HG03558 (cell line): Measurements from ENCODE around the gene MBP.
"Not testable (repeated sequence)": the region's sequence is repeated elsewhere in the genome, so short reads cannot be mapped to it uniquely, and the experiment has no call there.

Experiments
- ATAC-seq: cut with Tn5 transposase; IDR thresholded peaks from one replicate; pipeline ENCODE4 v1.9.1; 2021; ENCODE audit warnings: moderate number of reproducible peaks; ENCODE audit not compliant: unreplicated experiment; ENCODE audit errors: extremely low read depth

MBP gene

DNA sequence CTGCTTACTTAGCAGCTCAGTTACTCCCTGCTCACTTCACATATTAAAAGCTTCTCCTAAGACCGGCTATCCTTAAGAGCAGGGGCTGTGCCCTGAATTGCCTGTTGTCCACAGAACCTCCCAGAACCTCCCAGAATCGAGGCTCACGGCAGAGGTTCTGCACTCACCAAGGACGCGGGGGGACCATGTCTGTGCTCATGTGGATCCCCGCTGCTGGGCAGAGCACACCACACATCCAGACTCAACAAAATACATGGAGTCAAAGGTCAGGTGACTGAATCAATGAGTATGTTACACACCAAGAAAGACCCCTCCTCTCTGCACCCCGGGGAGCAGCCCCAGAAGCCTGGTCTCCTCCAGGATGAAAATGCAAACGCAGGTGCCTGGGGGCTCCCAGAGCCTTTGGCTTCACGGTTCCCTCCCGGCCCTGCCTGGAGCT, 149.0 kb downstream of the MBP start:
- no peak for ATAC-seq

DNA sequence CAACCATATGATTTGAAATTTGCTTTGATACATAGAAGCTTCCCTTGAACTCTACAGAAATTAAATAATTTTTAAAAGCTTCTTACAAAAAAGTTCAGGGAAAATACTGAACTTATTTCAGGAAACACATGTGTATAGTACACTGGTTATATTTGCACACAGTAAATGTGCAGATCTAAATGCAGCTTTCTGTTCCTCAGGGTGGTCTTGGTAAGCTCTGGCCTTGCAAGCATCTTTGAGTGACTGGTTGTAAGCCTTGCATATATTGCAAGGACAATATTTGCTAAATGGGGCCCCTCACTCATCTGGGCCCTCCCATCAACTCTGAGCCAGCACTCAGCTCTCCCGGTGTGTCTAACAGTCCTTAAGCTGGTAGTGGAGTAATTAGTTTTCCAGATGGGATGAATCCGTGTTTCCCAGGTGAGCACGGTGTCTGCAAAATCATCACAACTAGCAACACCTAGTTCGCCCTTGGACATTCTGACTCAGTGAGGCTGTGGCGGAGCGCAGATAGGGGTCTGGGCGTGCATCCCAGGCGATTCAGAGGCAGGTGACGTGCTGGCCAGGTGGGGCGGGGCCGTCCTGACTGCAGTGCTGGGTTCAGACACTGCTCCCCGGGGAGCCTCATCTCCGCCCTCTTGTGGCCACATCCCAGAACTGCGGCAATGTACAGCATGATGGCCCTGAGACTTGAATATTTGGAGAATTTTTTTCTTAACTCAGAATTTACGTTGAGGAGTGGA, 149.6 kb downstream of the MBP start:
- ATAC-seq = peak; percentile 52

DNA sequence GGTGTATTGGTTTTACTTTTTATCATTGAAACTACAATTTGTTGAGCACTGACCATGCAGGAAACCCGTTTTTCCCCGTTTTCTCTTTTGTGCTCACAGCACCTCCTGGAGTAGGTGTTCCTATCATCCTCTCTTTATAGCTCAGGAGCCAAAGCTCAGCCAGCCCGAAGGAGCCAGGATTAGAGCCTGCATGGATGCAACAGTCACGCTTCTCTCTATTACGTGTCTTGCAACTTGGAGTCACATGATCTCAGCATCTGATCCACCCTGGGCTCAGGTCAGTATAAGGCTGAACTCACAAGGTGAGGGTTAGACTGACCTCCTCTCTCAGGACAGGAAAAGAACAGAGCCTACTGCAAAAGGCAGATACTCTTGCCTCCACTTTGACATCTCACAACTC, 150.5 kb downstream of the MBP start:
- ATAC-seq = no peak

DNA sequence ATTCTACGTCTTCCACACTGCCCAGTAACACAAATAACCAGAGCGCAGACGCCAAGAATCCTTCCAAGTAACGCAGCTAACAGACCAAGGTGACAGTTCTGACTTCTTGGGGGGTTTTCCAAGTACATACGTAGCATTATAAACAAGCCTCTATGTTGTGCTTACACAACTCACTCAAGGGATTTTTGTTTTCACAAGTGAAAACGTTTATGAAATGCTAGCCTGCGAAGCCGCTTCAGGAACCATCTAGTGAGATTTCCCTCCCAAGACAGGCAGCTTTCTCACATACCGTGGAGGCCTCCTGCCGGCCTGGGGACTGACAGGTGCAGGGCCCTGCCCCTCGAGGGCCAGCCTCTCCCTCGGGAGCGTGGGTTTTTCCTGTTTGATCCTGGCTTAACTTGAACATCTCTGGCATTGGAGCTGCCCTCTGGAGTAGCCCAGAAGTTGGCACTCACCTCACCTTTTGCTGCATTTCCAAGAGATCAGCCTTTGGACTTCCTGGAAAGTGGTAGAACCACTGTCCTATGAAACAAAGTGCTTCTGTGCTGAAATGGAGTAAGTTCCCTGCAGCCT, 151.1 kb downstream of the MBP start:
- ATAC-seq = peak; percentile 48

DNA sequence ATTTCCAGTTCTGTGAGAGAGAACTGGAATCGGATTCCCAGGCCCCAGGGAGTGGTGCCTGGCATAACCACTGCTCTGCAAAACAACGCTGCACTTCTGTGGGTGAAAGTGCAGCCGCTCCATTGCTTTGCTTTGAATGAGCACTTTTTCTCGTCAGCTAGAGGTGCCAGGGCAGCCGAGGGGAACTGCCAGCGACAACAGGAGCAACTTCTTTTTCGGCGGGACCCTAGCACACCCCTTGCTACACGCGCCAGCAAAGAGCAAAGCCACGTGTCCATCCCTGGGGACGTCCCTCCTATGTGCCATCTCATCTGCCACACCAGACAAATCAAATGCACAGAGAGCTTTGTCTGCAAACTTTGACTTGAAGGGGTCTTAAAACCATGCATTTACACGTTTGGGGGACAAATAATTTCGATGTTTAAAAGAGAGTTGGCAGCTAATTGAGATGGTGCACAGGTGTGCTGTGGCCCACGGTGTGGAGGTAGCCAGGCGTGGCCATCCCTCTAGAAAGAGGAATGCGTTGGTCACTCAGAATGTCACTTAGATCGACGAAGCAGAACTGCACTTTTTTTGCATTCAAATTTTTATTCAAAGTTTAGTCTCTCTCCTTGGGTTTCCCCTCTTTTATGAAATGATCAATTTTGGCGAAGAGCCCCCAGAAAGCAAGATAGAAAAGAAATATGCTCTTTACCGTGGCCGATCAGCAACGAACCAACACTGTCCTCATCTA, 151.8 kb downstream of the MBP start:
- peak; percentile 17 for ATAC-seq

DNA sequence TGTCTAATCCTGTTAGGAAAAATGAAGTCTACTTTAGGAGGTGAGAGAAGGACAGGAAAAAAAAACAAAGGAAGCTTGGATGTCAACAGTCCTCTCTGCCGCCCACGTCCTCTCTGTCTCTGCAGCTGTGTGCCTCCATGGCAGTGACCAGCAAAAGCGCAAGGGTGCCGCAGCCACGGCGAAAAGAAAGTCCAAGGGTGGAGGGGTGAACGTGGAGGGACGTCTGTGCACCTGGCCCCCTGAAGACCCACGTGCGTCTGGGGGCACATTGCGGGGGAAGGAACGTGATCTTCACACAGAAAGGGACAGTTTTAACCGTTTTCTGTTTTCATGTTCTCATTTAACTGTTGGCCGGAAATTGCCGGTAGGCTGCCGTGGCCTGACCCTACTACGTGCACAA, 152.7 kb downstream of the MBP start:
- no peak for ATAC-seq

DNA sequence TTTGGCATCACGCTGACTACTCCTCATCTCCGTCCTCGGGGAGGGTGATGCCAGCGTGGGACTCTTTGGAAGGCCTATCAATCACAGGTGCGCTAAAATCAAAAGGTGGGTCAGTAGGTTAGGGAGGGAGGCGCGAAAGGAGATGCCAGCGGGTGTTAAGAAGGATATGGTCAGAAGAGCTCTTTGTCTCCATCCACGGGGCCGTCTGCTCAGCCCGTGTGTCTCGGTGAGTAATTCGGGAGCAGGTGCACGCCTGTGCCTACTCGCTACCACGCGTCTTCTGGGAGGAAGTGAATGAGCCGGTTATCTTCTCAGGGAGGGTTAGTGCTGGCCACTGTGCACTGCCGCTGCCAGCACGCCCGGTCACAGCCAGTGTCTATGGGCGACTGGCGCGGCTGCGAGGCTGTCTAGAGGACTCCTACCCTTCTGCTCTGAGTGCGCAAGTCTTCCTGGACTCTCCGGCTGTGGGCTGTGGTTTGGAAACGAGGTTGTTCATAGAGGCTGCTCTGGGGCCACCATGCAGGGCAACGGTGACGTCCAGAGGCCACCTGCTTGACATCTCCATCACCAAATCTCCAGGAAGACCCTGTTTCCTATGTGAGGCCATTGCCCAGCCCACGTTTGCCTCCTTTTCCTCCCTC, 153.4 kb downstream of the MBP start:
- ATAC-seq = no peak

DNA sequence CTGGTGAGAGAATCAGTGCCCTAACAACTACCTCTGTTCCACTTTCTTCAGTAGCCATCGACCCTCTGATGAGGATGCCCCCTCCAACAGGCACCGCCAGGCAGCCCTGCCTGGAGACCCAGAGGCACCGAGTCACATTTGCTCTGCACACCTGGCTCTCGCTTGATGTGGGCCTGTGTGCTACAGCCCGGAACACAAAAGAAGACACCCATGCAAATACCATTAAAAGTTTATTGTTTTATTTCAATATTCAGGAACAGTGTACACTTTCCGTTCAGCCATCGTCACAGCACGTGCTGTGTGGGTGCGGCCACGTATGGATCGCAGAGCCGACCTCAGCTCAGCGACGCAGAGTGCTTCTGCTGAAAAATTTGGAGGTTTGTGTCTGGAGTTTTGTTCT, 154.0 kb downstream of the MBP start:
- no peak for ATAC-seq

DNA sequence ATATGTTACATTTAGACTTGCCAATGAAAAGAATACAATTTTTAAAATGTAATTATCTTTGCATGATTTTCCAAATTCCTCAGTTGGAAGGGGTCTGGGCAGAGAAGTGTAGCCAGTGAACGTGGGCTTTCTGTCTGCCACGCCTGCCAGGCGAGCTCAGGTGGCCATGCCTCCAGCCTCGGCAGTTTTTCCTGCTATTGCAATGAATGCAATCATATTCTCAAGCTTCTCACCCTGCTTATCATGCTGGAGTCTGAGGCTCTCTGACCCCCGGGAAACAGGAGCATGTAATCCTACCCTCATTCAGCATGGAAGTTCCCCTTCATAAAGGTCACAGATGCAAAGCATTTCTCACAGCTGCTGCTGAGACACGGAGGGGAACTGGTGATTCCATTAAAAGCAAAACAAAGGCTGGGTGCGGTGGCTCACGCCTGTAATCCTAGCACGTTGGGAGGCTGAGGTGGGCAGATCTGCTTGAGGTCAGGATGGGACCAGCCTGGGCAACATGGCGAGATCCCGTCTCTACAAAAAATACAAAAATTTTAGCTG, 154.8 kb downstream of the MBP start:
- ATAC-seq = no peak

DNA sequence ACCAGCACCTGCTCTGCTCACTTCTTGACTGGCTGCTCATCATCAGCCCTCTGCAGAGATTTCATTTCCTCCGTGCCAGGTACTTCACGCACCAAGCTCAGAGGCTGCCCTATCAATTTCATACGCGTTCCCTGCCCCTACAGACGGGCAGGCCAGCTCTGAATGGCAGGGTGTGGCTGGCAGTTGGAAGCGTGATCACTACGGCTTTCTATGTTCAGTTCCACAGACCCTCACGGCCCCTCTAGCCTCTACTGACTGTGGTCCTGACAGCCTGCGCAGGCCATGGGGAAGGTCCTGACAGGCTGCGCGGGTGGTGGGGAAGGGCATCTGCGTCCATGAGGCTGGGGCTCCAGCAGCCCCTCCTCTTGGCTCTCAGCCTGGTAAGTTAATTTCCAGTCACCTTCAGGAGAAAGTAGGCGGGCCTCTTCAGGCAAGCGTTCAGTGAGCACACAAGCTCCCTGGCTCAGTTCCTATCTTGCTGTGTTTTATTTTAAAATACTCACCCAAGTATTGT, 155.4 kb downstream of the MBP start:
- ATAC-seq = no peak

DNA sequence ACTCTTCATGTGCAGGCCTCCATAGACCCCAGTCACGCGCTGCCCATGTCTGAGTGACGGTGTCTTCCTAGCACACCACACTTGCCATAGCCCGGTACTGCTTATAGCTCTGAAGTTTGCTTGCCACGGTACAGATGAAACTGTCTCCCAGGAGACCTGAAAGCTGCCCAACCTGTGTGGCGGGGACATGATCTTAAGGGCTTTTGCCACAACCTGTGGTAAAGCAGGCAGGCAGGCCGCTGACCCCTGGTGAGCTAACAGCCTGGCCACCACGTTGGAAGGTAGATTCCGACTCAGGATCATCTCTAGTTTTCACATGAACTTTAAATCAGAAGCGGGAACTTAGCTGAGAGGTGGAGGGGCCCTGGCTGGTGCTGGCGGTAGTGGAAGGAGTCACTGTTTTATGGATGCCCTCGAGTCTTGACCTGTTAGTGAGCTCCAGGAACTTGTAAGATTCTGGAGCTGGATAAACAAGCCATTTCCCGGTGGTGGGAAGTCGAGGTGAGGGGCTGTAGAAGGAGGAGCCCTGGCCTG, 156.9 kb downstream of the MBP start:
- ATAC-seq = no peak

DNA sequence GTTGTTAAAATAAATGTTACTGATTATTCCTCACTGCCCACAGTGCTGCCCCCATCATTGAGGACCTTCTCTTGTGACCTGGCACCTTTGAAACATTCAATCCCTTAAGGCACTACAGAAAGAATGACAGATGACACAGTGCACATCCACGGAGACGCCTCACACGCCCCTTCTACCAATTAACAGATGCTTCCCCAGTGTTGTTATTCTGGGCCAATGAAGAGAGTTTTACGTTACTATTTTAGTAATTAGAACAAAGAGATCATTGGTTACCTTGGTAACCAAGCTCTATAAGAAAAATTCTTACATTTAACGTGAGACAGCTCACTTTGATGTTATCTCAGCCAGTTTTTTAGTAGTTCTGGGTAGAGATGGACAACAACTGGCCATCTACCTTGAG, 158.2 kb downstream of the MBP start:
- no peak for ATAC-seq

DNA sequence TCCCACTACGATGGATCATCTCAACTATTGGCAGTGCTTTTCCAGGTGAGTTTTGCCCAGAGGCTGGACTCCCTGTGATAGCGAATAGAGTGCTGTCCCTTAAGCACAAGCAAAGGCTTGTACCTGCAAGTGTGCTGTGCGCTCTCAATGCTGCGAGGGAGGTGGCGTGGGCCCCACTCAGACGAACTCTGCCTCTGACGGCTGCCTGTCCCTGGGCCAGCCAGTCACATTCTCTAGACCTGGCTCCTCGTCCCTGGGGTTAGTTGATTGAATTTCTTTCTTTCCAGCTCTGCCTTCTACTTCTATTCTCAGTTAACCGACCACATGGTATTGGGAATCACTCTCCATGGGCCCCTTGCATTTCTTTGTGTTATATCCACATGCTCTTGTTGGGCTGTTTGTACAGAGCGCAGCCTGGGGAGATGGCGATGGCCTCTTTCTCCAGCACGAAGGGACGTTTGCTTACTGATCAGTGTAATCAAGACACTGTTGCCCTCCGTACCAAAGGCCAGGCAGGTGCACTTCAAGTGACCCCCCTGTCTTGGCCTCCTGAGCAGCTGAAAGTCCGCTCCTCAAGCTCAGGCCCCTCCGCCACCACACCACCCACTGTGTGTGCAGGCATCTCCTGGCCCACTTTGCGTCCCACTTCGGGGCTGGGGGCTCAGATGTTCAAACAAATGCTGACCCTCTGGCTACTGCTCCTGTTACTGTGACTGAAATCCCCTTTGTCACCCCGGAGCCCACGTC, 158.9 kb downstream of the MBP start:
- no peak for ATAC-seq

DNA sequence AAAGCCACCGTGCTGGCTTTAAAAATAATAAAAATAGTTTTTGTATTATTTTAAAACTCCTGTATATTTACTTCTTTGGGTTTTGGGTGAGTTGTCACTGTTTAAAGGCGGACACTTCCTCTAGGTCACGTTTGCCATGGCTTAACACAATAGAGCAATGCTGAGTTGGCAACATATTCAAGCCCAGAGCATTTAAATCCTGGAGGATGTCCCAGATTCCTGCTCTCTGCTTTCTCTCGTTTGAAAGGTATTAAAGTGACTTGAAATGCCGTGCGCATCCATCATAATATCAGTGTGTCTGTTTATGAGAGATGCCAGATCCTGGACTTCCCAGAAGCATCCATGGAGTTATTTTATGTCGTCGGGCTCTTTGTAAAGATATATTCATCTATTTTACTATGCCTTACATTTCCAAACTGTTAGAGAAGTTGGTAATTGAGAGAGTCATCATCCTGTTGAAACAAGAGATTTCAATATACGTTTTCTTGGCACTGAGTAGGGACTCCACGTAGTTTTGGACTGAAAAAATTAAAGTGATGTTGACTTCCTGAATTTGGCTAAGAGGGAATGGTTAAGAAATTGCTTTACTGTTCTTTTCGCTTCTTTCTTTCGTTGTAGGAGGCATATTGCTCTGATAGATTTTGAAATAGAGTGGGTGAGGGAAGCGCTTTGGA, 159.6 kb downstream of the MBP start:
- no peak for ATAC-seq

DNA sequence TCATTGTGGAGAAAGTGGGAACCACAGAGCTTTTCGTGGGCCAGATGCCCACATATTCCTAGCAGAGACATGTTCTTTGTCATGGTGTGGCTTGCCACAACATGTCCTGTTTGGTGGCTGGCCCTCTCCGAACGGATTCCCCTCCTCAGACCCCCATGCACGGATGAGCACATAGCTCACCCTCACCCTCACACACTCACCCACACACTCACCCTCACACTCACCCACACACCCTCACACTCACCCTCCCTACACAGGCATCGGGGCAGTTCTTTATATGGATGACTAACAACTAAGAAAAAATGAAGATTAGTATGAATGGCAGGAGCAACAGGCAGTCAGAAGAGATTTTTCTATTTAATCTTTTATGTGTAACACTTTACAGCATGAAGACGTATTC, 160.3 kb downstream of the MBP start:
- ATAC-seq = no peak

DNA sequence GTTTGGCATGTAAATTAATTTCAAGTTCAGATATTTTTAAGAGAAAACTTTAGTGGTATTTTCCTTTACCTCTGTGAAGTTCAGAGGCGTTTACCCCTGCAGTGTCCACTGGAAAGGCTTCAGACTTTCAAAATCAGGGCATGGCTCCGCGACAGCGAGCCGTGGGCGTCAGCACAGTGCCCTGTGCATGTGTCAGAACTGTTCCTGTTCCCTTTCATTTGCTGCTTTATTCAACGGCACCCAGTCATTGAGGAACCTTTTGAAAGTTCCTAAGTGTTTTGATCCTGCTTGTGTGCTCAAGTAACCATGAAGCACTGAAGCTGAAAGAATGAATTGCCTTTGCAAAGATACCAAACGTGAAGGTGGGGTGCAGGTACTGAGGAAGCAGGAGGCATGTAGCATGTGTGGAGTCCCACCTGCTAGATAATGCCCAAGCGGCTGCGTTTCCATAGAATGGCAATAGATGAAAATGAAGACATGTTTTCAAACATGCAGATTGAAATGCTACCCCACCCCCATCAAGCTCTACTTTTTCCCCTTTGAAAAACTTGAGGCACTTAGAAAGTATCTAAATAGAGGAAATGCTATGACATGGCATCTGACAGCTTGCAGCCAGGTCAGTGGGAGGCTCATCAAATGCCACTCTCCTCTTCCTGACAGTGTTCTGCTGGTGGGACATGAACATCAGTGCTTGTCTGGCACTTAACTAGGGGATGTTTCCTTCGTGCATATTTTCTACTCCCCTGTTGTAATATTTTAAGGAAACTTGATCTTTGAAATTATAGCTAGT, 161.6 kb downstream of the MBP start:
- ATAC-seq = no peak

DNA sequence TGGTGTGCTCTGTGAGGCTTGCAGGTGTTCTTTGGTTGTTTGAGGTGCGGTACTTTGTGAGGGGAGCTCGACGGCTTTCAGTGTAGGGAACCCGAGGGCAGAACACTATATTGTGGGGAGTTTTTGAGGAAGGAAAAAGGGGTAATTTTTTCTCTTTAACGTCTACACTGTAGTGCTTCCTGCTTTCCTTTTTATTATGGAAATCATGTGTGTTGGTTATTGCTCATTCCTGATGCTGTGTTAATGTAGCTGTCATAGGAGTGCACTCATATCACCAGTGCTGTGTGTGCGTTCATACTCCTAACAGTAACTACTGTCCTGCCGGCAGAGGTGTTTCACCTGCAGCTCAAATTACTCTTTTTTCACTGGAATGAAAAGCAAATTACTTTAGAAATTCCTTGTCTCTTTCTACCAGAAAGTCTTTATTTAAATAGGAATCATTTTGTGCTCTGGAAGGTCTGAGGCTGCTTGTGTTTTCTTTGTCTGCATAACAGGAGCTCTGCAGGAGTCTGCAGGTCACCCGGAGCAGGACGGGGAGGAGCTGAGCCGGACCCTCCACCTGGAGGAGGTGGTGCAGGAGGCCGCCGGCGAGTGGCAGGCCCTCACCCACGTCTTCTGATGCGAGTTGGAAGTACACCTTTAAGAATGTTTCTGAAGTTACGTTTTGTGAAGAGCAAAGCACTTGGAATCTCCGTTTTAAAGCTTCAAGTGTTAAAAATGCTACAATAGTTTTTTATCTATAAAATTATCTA, 164.7 kb downstream of the MBP start:
- no peak for ATAC-seq

DNA sequence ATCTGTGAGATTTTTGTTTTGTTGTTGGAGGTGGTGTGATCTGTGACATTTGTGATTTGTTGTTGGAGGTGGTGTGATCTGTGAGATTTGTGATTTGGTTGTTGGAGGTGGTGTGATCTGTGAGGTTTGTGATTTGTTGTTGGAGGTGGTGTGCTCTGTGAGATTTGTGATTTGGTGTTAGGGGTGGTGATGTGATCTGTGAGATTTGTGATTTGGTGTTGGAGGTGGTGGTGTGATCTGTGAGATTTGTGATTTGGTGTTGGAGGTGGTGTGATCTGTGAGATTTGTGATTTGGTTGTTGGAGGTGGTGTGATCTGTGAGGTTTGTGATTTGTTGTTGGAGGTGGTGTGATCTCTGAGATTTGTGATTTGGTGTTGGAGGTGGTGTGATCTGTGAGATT, 165.3 kb downstream of the MBP start:
- ATAC-seq = not testable (repeated sequence)
